PC-9 (cell line): ENCODE data around the gene CCP110. TPM values are rescaled to one million over a fixed set of nuclear protein-coding genes. Genes with fewer than 3 reads are reported as not detected.

Source experiments
- BruUV-seq: library from RNA; stranded (reverse); fragments of 400-500 nt; replicated peaks from 2 replicates; lab custom pipeline; 2021; lab: Mats Ljungman, UMichigan
- CTCF ChIA-PET: fragments of 300-600 bp; sonication (Branson Sonifier 250); formaldehyde crosslinking; loops from one replicate; lab custom pipeline; 2022; ENCODE audit warnings: antibody characterized with exemption; lab: Charles Lee
- POLR2A ChIA-PET: fragments of 300-600 bp; sonication (Branson Sonifier 250); formaldehyde crosslinking; loops from one replicate; lab custom pipeline; 2022; ENCODE audit warnings: antibody characterized with exemption; ENCODE audit not compliant: unreplicated experiment; lab: Charles Lee
- DNase-seq, 2 experiments: peaks; one replicate each; pipeline versions ENCODE4 v3.0.0 to v3.0.0-alpha.2; 2015 to 2022; ENCODE audit warnings: mixed read lengths in 1 of 2
- H2AFZ ChIP-seq: fragments of 200-600 bp; sonication (generic); 2 replicates; pipeline ENCODE4 v1.8.1; 2017; ENCODE audit warnings: antibody characterized with exemption
- H3F3A ChIP-seq: fragments of 200-600 bp; sonication (generic); 2 replicates; pipeline ENCODE4 v1.8.1; 2017; ENCODE audit warnings: antibody characterized with exemption, mild to moderate bottlenecking, low read depth; ENCODE audit not compliant: insufficient read depth
- H3K27ac ChIP-seq: fragments of 200-600 bp; sonication (generic); 2 replicates; pipeline ENCODE4 v1.6.1; 2016; ENCODE audit warnings: mixed run types
- H3K27me3 ChIP-seq: fragments of 200-600 bp; sonication (generic); 2 replicates; pipeline ENCODE4 v1.6.1; 2016; ENCODE audit warnings: low read depth, mixed run types; ENCODE audit not compliant: insufficient read depth
- H3K36me3 ChIP-seq: fragments of 200-600 bp; sonication (generic); 2 replicates; pipeline ENCODE4 v1.6.1; 2016; ENCODE audit warnings: low read depth, mixed run types
- H3K4me1 ChIP-seq: fragments of 200-600 bp; sonication (generic); replicated peaks from 2 replicates; pipeline ENCODE4 v1.6.1; 2016; ENCODE audit warnings: mixed run types; ENCODE audit not compliant: insufficient read depth
- H3K4me2 ChIP-seq: fragments of 200-600 bp; sonication (generic); 2 replicates; pipeline ENCODE4 v1.6.1; 2017; ENCODE audit warnings: mixed run types
- H3K4me3 ChIP-seq: fragments of 200-600 bp; sonication (generic); 2 replicates; pipeline ENCODE4 v1.6.1; 2016; ENCODE audit warnings: mixed run types
- H3K79me2 ChIP-seq: fragments of 200-600 bp; sonication (generic); 2 replicates; pipeline ENCODE4 v1.6.1; 2017; ENCODE audit warnings: low read depth, mixed run types
- H3K9me2 ChIP-seq: fragments of 200-600 bp; sonication (generic); 2 replicates; pipeline ENCODE4 v1.8.1; 2017; ENCODE audit warnings: mild to moderate bottlenecking; ENCODE audit not compliant: insufficient read depth
- H3K9me3 ChIP-seq: fragments of 200-600 bp; sonication (generic); 2 replicates; pipeline ENCODE4 v1.8.1; 2016; ENCODE audit warnings: low read depth; ENCODE audit not compliant: insufficient read depth
- H4K20me1 ChIP-seq: fragments of 200-600 bp; sonication (generic); 2 replicates; pipeline ENCODE4 v1.8.1; 2017; ENCODE audit not compliant: insufficient read depth
- CTCF ChIP-seq: fragments of 200-600 bp; sonication (generic); conservative IDR thresholded peaks from 2 replicates; pipeline ENCODE4 v1.6.1; 2017; ENCODE audit warnings: mixed run types, antibody characterized with exemption, mild to moderate bottlenecking, moderate library complexity
- EZH2 ChIP-seq: fragments of 200-600 bp; sonication (generic); IDR thresholded peaks from 2 replicates; pipeline ENCODE4 v1.8.0; 2017; ENCODE audit warnings: antibody characterized with exemption, low read depth
- intact Hi-C: fragments of 100-400 bp; cut with micrococcal nuclease; formaldehyde crosslinking; loops from one replicate; pipeline ENCODE4 v1.10.0; 2022; ENCODE audit not compliant: unreplicated experiment
- total RNA-seq: library from RNA; stranded (reverse); gene quantifications from 2 replicates; pipeline ENCODE4 v1.2.3, GENCODE V29; 2021

CCP110 gene
- total RNA-seq, 1 experiment from 2014 or later: 31.9 TPM

- Histone ChIP-seq H3K36me3 (peaks cover 13% of the 10 kb centered on the region; the same call in 1 of the 2 replicates), H3K27ac (no peak overlapping the region), H3K4me1 (peaks cover 26% of the 10 kb centered on the region), H3K27me3 (no peaks in the 10 kb centered on the region), H3K9me2 (no peaks in the 10 kb centered on the region), H3K4me3 (no peak overlapping the region), H3K4me2 (no peak overlapping the region), H3F3A (peaks cover 8% of the 10 kb centered on the region), H2AFZ (no peak overlapping the region), H3K79me2 (peaks cover 31% of the 10 kb centered on the region), H3K9me3 (no peaks in the 10 kb centered on the region), H4K20me1 (no peaks in the 10 kb centered on the region)
- DNase-seq: no peak
- POLR2A ChIA-PET: no interaction called here
- intact Hi-C loops: loop anchor here (10.0 kb wide), 1 partner anchor 542 kb away; the partner anchor contains the start of gene TMC7
- BruUV-seq: no TSS peak
- CTCF ChIA-PET: interaction anchor here (0.7 kb wide), 2 partner anchors 440 to 543 kb away, joined by 3 to 5 read pairs; partner anchors contain the start of gene TMC7
- TF ChIP-seq EZH2 (no peak), CTCF (no peak)
Measured at GRCh38 chr16:19527161-19527560, 3.4 kb downstream of the CCP110 start.

- ChIA-PET POLR2A (no interaction called here), CTCF (no interaction called here)
- no TSS peak for BruUV-seq
Measured at GRCh38 chr16:19528666-19529065, 4.9 kb downstream of the CCP110 start.

GRCh38 chr16:19532601-19533000, 8.9 kb downstream of the CCP110 start:
- DNase-seq: no peak
- Histone ChIP-seq H3K27me3 (no peaks in the 10 kb centered on the region), H3K4me2 (no peak overlapping the region), H3K4me3 (no peak overlapping the region), H3K79me2 (no peaks in the 10 kb centered on the region), H3K27ac (no peak overlapping the region), H2AFZ (no peak overlapping the region), H3K9me2 (no peaks in the 10 kb centered on the region), H4K20me1 (no peaks in the 10 kb centered on the region), H3K4me1 (no peaks in the 10 kb centered on the region), H3F3A (no peaks in the 10 kb centered on the region), H3K36me3 (peaks cover 20% of the 10 kb centered on the region), H3K9me3 (no peaks in the 10 kb centered on the region)
- no TSS peak for BruUV-seq
- CTCF ChIA-PET: no interaction called here
- POLR2A ChIA-PET: no interaction called here
- TF ChIP-seq EZH2 (no peak), CTCF (no peak)
- intact Hi-C loops: no loop called here

More at GRCh38 chr16:19528666-19529065, 4.9 kb downstream of the CCP110 start:
- Histone ChIP-seq H3K9me3 (no peaks in the 10 kb centered on the region), H2AFZ (no peak overlapping the region), H3K9me2 (no peaks in the 10 kb centered on the region), H4K20me1 (no peaks in the 10 kb centered on the region), H3K4me2 (no peak overlapping the region), H3K27ac (no peak overlapping the region), H3F3A (no peaks in the 10 kb centered on the region), H3K4me1 (peaks cover 13% of the 10 kb centered on the region), H3K36me3 (peaks cover 21% of the 10 kb centered on the region), H3K27me3 (no peaks in the 10 kb centered on the region), H3K4me3 (no peak overlapping the region), H3K79me2 (peaks cover 31% of the 10 kb centered on the region)
- intact Hi-C loops: loop anchor here (10.0 kb wide), 1 partner anchor 544 kb away; the partner anchor contains the start of gene TMC7
- no peak for TF ChIP-seq CTCF
- DNase-seq: no peak
